Measurements from ENCODE around the gene EFEMP2. TPM values are rescaled to one million over a fixed set of nuclear protein-coding genes. Genes with fewer than 3 reads are reported as not detected.

The EFEMP2 gene
- total RNA-seq (2022; extraction: Qiagen RNA extraction; ENCODE audit: low read depth), result 0.92 to 1.8 TPM (median 1.4 TPM) in 5 replicates

DNA sequence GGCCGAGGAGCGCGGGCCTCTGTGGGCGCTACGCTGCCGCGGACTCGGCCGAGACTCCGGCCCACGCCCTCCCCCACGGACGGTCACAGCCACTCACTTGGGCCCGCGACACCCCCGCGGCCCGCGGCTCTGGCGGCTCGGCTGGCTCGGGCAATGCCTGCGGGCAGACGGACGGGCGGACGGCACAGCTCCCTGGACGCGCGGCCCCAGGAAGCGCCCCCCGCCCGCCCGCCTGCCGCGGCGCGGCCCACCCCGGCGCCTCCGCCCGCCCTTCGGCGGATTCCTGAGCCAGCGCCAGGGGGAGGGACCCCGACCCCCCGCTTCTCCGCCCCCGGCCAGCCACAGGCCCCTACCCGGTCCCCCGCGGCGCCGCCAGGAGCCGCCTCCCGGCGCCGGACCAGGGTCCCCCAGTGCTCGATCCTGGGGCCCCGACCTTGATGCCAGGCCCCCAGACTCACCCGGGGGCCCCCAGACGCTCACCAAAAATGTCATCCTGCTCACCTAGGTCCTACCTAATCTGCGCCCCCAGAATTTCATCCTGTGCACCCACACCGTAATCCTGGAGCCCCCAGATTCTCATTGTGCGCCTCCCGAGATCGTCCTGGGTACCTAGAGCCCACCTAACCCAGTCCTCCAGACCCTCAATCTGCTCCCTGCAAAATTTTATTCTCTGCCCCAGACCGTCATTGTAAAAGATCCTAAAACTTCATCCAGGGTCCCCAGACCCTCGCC, at the start of gene EFEMP2:
Gene EFEMP2, minus strand, starts transcription at position 215 of the 732 bp plus-strand sequence. CDS start 446 bp downstream, outside the sequence.

DNA sequence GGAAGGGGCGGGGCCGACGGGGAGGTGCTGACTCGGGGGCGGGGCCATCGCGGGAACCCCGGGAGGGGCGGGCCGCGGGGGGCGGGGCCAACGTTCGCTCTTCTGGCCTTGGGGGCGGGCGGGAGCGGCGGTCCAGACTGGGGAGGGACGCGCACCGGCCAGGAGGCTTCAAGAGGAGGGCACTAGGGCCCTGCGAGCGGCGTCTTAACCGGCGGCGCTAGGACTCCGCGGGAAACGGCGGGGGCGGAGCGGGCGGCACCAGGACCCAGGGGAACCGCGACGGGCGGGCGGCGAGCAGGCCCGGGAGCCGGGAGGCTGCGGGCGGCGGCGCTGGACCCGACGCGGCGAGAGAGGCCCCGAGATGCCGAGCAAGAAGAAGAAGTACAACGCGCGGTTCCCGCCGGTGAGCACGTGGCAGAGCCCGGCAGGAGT, 46.6 kb upstream of the EFEMP2 start, which contains the start of gene DRAP1:
Gene DRAP1, plus strand, starts transcription at position 286 of the 432 bp plus-strand sequence. Its CDS starts 76 bp downstream, at position 362.

DNA sequence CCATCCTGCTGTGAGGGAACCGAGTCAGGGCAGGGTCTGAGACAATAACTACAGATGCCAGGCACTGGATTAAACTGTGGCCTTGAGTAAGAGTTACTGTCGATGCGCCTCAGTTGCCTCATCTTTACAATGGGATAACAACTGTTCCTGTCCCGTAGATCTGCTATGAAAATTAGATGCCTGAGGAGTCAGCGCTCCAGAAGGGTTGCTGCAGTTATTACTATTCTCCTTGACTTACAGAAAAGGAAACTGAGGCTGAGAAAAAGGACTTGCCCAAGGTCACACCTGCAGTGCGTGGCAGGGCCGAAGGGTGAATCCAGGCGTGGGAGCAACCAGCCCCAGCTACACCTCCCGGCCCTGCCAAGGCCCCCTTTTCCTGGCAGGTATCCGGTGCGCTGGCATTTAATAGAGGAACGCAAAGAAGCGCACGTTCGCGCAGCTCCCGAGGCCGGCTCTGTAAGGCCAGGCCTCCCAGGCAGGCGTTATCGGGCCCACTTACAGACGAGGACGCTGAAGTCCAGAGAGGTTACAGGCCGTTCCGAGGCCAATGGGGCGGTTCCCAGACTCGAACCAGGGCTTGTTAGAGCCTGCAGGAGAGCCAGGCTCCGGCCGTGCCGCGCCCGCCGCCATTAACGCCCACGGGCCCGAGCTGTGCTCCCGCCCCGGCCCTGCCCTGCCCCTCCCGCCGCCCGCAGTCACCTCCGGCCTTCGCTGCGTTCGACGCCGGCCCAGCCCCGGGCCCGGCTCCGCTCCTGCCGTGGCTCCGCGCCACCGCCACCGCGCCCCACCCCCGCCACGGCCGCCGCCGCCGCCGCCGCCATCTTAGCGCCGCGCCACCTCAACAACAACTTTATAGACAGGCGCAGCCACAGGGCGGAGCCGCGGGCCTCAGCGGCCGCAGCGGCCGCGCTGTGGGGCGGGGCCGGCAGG, 45.9 kb upstream of the EFEMP2 start, which contains the start of gene C11orf68:
Gene C11orf68, minus strand, starts transcription at position 852 of the 930 bp plus-strand sequence. Its CDS starts 31 bp downstream, at position 821.

DNA sequence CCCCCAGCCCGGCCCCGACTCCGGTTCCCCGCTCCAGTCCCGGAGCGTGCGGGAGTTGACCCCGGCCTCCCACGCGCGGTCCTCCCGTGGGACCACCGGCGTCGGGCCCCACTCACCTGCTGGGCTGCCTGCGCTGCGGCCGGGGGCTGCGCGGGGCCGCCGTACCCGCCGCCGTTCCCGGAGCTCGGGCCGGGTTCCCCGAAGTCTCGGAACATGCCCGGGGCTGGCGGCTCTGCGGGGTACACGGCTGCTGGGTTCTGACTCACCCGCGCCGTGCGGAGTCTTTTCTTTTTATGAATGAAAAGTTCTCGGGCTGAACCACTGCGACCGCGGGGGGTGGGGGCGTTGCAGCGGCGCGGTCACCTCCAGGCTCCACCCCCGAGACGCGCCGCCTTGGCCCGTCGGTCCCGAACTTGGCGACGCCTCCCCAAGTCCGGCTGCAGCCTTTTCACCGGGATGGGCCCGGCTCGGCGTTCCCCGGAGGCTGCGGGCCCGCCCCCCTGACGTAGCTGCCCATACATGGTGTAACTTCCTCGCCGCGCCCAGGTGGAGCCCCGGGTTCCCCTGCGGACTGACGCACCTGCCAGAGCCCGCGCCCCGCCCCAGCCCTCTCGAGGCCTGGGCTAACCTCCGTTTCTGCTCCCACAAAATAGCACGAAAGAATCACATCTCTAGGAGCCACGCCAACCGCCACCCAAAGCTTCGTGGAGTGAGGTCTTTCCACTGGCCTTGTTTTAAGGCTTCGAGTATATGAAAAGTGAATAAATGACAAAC, 27.7 kb upstream of the EFEMP2 start, which contains the start of gene FOSL1:
Gene FOSL1, minus strand, starts transcription at position 264 of the 774 bp plus-strand sequence. Its CDS starts 49 bp downstream, at position 215.

DNA sequence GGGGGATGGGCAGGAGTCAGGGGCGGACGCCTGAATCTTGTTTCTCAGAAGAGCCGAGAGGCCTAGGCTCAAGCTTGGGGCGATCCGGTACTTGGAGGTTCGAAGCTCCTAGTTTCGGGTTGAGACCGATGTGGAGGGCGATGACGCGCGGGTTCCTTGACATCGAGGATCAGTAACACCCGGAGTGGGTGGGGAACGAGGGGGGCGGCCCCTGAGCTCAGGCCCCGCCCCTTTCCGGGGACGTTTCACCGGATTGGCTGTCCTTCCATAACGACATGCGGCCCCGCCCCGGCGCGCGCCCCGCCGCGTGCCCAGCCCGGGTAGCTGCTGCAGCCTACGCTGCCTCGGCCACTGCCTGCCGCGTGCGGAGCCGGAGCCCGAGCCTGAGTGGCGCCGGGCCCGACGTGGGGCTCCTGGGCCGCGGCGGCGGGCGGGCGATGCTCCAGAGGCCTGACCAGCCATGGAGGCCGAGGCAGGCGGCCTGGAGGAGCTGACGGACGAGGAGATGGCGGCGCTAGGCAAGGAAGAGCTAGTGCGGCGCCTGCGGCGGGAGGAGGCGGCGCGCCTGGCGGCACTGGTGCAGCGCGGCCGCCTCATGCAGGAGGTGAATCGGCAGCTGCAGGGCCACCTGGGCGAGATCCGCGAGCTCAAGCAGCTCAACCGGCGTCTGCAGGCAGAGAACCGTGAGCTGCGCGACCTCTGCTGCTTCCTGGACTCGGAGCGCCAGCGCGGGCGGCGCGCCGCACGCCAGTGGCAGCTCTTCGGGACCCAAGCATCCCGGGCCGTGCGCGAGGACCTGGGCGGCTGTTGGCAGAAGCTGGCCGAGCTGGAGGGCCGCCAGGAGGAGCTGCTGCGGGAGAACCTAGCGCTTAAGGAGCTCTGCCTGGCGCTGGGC, 18.0 kb upstream of the EFEMP2 start, which contains the start of gene CCDC85B:
Gene CCDC85B, plus strand, starts transcription at position 350 of the 895 bp plus-strand sequence. Its CDS starts 111 bp downstream, at position 461.

DNA sequence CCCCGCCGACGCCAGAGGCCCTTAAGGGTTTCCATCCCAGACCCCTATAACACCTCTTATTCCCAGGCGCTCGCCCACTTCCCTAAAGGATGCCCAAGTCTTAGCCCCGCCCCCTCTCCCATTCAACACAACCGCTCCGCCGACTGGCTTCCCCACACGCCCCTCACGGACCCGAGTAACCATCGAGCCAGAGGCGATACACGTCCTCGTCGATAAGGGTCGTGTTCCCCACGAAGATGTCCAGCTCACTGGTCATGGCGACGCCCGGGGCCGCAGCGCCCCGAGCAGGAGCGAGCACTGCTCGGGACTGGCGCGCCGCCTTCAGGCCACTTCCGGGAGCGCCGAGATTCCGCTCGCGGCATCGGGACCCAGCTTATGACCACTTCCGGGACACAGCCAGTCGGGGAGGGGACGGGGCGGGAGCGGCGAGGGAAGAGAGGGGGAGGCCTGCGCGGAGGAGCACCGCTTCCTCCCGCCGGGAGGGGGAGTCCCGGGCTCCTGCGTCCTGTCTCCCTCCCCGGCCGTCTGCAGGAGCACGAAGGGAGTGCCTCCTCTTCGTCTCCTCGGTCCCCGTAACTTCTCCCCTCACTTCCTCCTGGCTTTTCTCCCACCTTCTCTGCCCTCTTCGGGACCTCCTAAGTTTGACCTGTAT, 15.7 kb upstream of the EFEMP2 start, which contains the start of gene FIBP:
Gene FIBP, minus strand, starts transcription at position 309 of the 652 bp plus-strand sequence. Its CDS starts 53 bp downstream, at position 256.

DNA sequence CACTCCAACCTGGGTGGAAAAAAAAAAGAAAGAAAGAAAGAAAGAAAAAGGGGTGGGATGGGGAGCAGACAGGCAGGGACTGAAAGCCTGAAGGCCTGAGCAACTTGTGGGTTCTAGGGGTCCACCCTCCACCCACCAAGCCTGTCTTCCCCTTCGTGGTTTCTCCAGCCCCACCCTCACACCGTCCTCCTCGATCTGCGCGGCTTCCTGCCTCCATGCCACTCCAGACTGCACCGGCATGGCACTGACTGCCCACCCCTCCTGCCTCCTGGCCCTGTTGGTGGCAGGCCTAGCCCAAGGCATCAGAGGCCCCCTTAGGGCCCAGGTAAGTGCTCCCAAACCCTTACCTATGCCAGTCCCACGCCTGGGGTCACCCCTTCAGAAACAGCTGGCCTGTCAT, 7.0 kb upstream of the EFEMP2 start, which contains the start of gene CTSW:
Gene CTSW, plus strand, starts transcription at position 221 of the 400 bp plus-strand sequence. Its CDS starts 18 bp downstream, at position 239.

DNA sequence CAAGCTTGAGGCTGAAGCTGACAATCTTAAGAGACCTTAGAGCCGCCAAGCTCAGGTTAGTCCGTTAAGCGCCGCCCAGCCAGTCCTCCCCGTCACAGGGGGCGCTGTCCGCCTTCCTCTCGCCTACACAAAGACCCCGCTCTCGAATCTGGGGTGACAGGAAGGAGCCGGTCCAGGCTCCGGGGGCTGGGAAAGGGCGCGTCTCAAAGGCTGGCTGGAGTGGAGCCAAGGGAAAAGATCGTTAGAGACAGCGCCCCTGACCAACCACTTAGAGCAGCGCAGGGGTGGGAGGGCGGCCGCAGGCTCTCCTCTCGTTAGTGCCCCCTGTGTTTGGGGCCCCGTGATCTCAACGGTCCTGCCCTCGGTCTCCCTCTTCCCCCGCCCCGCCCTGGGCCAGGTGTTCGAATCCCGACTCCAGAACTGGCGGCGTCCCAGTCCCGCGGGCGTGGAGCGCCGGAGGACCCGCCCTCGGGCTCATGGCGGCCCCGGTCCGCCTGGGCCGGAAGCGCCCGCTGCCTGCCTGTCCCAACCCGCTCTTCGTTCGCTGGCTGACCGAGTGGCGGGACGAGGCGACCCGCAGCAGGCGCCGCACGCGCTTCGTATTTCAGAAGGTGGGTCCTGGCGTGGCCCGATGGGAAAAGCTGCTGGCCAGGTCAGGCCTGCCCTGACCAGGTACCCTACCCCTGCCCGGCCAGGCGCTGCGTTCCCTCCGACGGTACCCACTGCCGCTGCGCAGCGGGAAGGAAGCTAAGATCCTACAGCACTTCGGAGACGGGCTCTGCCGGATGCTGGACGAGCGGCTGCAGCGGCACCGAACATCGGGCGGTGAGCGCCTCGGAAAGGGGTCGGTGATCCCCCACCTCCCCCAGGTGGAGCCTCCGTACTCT, 12.1 kb downstream of the EFEMP2 start, which contains the start of gene MUS81:
Gene MUS81, plus strand, starts transcription at position 156 of the 887 bp plus-strand sequence. Its CDS starts 321 bp downstream, at position 477.

DNA sequence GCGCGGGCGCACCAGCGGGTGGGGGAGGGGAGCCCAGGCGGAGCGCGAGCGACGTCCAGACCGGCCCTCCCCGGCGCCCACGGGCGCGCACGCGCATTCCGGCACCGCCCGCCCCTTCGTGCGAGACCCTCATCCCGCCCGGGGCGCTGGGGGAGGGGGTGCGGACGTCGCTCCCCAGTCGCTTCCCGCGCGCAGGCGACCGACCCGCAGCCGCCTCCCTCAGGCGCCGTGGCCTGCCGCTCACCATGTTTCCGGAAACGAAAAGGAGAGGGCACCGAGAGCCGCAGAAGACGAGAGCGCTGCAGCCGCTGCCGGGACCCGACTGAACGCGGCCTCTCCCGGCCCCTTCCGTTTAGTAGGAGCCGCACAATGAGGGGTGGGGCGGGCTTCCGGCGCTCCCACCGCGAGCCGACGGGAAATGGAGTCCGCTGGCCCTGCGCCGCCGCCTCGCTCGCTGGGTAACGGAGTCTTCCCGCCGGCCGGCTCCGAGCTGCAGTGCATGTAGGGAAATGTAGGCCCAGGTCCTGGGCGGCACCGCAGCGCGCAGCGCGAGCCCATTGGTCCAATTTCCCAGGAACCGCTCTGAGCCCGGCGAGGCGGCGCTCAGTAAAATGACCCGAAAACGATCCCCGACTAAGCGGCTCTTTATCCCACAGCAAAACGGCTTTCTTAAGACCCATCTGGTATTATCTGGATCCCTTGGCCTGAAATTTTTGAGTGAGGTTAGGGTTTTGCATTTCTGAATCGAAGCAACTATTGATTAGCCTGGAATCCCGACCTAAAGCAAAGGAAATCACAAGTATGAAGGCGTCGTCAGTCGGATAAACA, 14.5 kb downstream of the EFEMP2 start, which contains the start of gene CFL1:
Gene CFL1, minus strand, starts transcription at position 328 of the 828 bp plus-strand sequence. Its CDS starts 81 bp downstream, at position 247.

DNA sequence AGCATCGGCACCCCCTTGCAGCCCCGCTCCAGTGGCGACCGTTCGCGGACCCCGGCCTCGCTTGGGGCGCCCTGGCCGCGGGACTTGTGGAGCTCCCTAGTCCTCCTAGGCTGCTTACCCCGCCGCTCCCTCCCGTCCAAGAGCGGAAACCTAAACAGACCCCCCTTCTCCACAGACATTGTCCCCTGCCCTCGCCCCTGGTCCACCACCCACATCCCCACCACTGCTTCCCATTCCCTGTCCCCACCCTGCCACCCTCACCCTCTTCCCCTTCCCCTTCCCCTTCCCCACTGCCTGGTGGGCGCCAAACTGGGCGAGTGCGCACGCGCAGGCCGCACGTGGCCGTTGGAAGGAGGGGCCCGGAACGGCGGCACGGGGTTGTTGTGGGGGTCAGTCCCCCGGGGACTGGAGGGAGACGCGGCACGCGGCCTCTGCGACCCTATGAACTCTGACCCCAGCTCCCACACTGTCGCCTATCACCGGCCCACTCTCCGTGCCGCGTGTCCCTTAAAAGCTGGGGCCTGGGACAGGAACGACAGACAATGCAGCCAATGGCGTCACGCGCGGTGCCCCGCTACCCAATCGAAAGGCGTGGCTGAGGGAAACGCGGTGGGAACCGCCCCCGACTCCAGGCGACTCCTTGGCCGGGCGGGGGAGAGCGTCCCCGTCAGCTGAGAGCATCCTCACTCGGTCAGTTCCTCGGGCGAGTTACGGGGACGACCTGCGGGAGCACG, 39.1 kb downstream of the EFEMP2 start, which contains the start of gene SNX32:
Gene SNX32, plus strand, starts transcription at position 667 of the 734 bp plus-strand sequence. CDS start 103 bp downstream, outside the sequence.

Other genes starting within 250 kb of the EFEMP2 start
- 7.6 to 22.6 TPM (median 19.8 TPM) in 5 replicates for gene SIPA1, start 234.7 kb downstream of the EFEMP2 start, total RNA-seq (2022; extraction: Qiagen RNA extraction; ENCODE audit: low read depth)
- gene RELA, start 209.9 kb downstream of the EFEMP2 start, total RNA-seq (2022; extraction: Qiagen RNA extraction; ENCODE audit: low read depth), result 54.3 to 80.3 TPM (median 76.8 TPM) in 5 replicates
- gene KAT5, start 160.5 kb downstream of the EFEMP2 start, total RNA-seq (2022; extraction: Qiagen RNA extraction; ENCODE audit: low read depth), result 35.6 to 53.4 TPM (median 50.5 TPM) in 5 replicates
- 23.0 to 58.3 TPM (median 43.6 TPM) in 5 replicates for gene RNASEH2C, start 152.0 kb downstream of the EFEMP2 start, total RNA-seq (2022; extraction: Qiagen RNA extraction; ENCODE audit: low read depth)
- gene AP5B1, start 91.8 kb downstream of the EFEMP2 start, total RNA-seq (2022; extraction: Qiagen RNA extraction; ENCODE audit: low read depth), result 6.0 to 13.9 TPM (median 11.2 TPM) in 5 replicates
- gene OVOL1, start 85.7 kb downstream of the EFEMP2 start, total RNA-seq (2022; extraction: Qiagen RNA extraction; ENCODE audit: low read depth), result 0.08 to 0.15 TPM (median 0.09 TPM) in 3 of 5 replicates, not detected in the others
- not detected in 5 replicates for gene SNX32, start 38.8 kb downstream of the EFEMP2 start, total RNA-seq (2022; extraction: Qiagen RNA extraction; ENCODE audit: low read depth)
- gene CFL1, start 14.6 kb downstream of the EFEMP2 start, total RNA-seq (2022; extraction: Qiagen RNA extraction; ENCODE audit: low read depth), result 1,889 to 2,400 TPM (median 2,225 TPM) in 5 replicates
- gene MUS81, start 12.4 kb downstream of the EFEMP2 start, total RNA-seq (2022; extraction: Qiagen RNA extraction; ENCODE audit: low read depth), result 23.9 to 43.5 TPM (median 31.9 TPM) in 5 replicates
- 0.20 TPM in 1 of 5 replicates, not detected in the others for gene CTSW, start 7.0 kb upstream of the EFEMP2 start, total RNA-seq (2022; extraction: Qiagen RNA extraction; ENCODE audit: low read depth)
- 62.6 to 93.4 TPM (median 84.9 TPM) in 5 replicates for gene FIBP, start 15.7 kb upstream of the EFEMP2 start, total RNA-seq (2022; extraction: Qiagen RNA extraction; ENCODE audit: low read depth)
- 20.0 to 52.5 TPM (median 49.0 TPM) in 5 replicates for gene CCDC85B, start 17.9 kb upstream of the EFEMP2 start, total RNA-seq (2022; extraction: Qiagen RNA extraction; ENCODE audit: low read depth)
- 132 to 214 TPM (median 155 TPM) in 5 replicates for gene FOSL1, start 27.6 kb upstream of the EFEMP2 start, total RNA-seq (2022; extraction: Qiagen RNA extraction; ENCODE audit: low read depth)
- gene C11orf68, start 46.3 kb upstream of the EFEMP2 start, total RNA-seq (2022; extraction: Qiagen RNA extraction; ENCODE audit: low read depth), result 27.1 to 54.3 TPM (median 50.1 TPM) in 5 replicates
- 158 to 325 TPM (median 225 TPM) in 5 replicates for gene DRAP1, start 46.6 kb upstream of the EFEMP2 start, total RNA-seq (2022; extraction: Qiagen RNA extraction; ENCODE audit: low read depth)
- not detected in 5 replicates for gene TSGA10IP, start 72.7 kb upstream of the EFEMP2 start, total RNA-seq (2022; extraction: Qiagen RNA extraction; ENCODE audit: low read depth)
- gene SART1, start 88.9 kb upstream of the EFEMP2 start, total RNA-seq (2022; extraction: Qiagen RNA extraction; ENCODE audit: low read depth), result 43.2 to 70.5 TPM (median 61.2 TPM) in 5 replicates
- 36.9 to 46.3 TPM (median 39.5 TPM) in 5 replicates for gene EIF1AD, start 129.4 kb upstream of the EFEMP2 start, total RNA-seq (2022; extraction: Qiagen RNA extraction; ENCODE audit: low read depth)
- 370 to 493 TPM (median 487 TPM) in 5 replicates for gene BANF1, start 129.7 kb upstream of the EFEMP2 start, total RNA-seq (2022; extraction: Qiagen RNA extraction; ENCODE audit: low read depth)
- gene CST6, start 139.2 kb upstream of the EFEMP2 start, total RNA-seq (2022; extraction: Qiagen RNA extraction; ENCODE audit: low read depth), result not detected in 5 replicates
- 1.2 to 2.4 TPM (median 2.1 TPM) in 5 replicates for gene CATSPER1, start 153.7 kb upstream of the EFEMP2 start, total RNA-seq (2022; extraction: Qiagen RNA extraction; ENCODE audit: low read depth)
- gene GAL3ST3, start 176.4 kb upstream of the EFEMP2 start, total RNA-seq (2022; extraction: Qiagen RNA extraction; ENCODE audit: low read depth), result not detected in 5 replicates
- gene SF3B2, start 179.6 kb upstream of the EFEMP2 start, total RNA-seq (2022; extraction: Qiagen RNA extraction; ENCODE audit: low read depth), result 166 to 198 TPM (median 173 TPM) in 5 replicates
- 54.8 to 98.9 TPM (median 79.2 TPM) in 5 replicates for gene PACS1, start 197.5 kb upstream of the EFEMP2 start, total RNA-seq (2022; extraction: Qiagen RNA extraction; ENCODE audit: low read depth)